ENCODE measurements around the gene HNRNPAB. TPM values are rescaled to one million over a fixed set of nuclear protein-coding genes. Genes with fewer than 3 reads are reported as not detected.

HNRNPAB gene
- total and polyA plus RNA-seq, 3 donors from 2014 or later, result 63.1 to 71.0 (median 66.2) TPM

GRCh38 chr5:178256746-178257145 is 52.4 kb downstream of the HNRNPAB start:
- intact Hi-C loops (cut with DNase I; ENCODE audit: low total_unique reads), result no loop called here
- Histone ChIP-seq H3K27ac (no peak overlapping the region), H3K27me3 (no peaks in the 10 kb centered on the region), H3K4me3 (no peak overlapping the region), H3K9me3 (no peaks in the 10 kb centered on the region), H3K4me1 (no peaks in the 10 kb centered on the region), H3K36me3 (ENCODE audit: low read depth, missing control alignments) (no peaks in the 10 kb centered on the region)
- DNase-seq, result no peak
- TF ChIP-seq CTCF (IDR thresholded peaks at IDR 0.05), result no peak
- whole genome bisulfite sequencing, 2 donors, result 92% methylated on average over 19 of the region's 19 CpGs; no CpG with 5 or more reads in 1 of the 2 donors

GRCh38 chr5:178257650-178258049 is 53.3 kb downstream of the HNRNPAB start:
- intact Hi-C loops (cut with DNase I; ENCODE audit: low total_unique reads), result no loop called here
- 94 to 95% methylated on average over 4 of the region's 4 CpGs for WGBS, 2 donors
- Histone ChIP-seq H3K36me3 (ENCODE audit: low read depth, missing control alignments) (no peaks in the 10 kb centered on the region), H3K9me3 (no peaks in the 10 kb centered on the region), H3K4me3 (no peak overlapping the region), H3K4me1 (no peaks in the 10 kb centered on the region), H3K27me3 (no peaks in the 10 kb centered on the region), H3K27ac (no peak overlapping the region)
- TF ChIP-seq CTCF (IDR thresholded peaks at IDR 0.05) (no peak), POLR2A (IDR thresholded peaks at IDR 0.05) (no peak)
- DNase-seq, result no peak

GRCh38 chr5:178259623-178260536 is 55.5 kb downstream of the HNRNPAB start:
- H3K4me3 ChIP-seq, result no peak overlapping the region
- H3K36me3 ChIP-seq (ENCODE audit: low read depth, missing control alignments), result no peaks in the 10 kb centered on the region
- intact Hi-C loops (cut with DNase I; ENCODE audit: low total_unique reads), result no loop called here
- TF ChIP-seq CTCF (IDR thresholded peaks at IDR 0.05) (no peak), POLR2A (IDR thresholded peaks at IDR 0.05) (no peak)
- no peaks in the 10 kb centered on the region for H3K4me1 ChIP-seq
- no peak overlapping the region for H3K27ac ChIP-seq
- 88% methylated on average over 19 to 21 of the region's 21 CpGs for WGBS, 2 donors
- no peak for DNase-seq
- H3K27me3 ChIP-seq, result no peaks in the 10 kb centered on the region
- H3K9me3 ChIP-seq, result no peaks in the 10 kb centered on the region

Other genes starting within 250 kb of the HNRNPAB start
- not detected for gene PROP1, start 208.3 kb upstream of the HNRNPAB start, total RNA-seq
- not detected for gene PROP1, start 208.3 kb upstream of the HNRNPAB start, polyA plus RNA-seq (ENCODE audit: insufficient read depth, low read depth, low replicate concordance)
- gene N4BP3, start 91.0 kb upstream of the HNRNPAB start, total RNA-seq, result 1 to 10 TPM; 3.2 to 3.6 TPM
- 1.4 TPM for gene N4BP3, start 91.0 kb upstream of the HNRNPAB start, polyA plus RNA-seq (ENCODE audit: insufficient read depth, low read depth, low replicate concordance)
- 100 to 1,000 TPM in 1 of 2 donors, 10 to 100 TPM in 1; 73.0 to 102 TPM for gene RMND5B, start 73.5 kb upstream of the HNRNPAB start, total RNA-seq
- 181 TPM for gene RMND5B, start 73.5 kb upstream of the HNRNPAB start, polyA plus RNA-seq (ENCODE audit: insufficient read depth, low read depth, low replicate concordance)
- 100 to 1,000 TPM; 132 to 208 TPM for gene NHP2, start 50.6 kb upstream of the HNRNPAB start, total RNA-seq
- gene NHP2, start 50.6 kb upstream of the HNRNPAB start, polyA plus RNA-seq (ENCODE audit: insufficient read depth, low read depth, low replicate concordance), result 105 TPM
- 10 to 100 TPM in 1 of 2 donors, 1 to 10 TPM in 1; 9.8 to 11.0 TPM for gene GMCL2, start 17.2 kb upstream of the HNRNPAB start, total RNA-seq
- gene GMCL2, start 17.2 kb upstream of the HNRNPAB start, polyA plus RNA-seq (ENCODE audit: insufficient read depth, low read depth, low replicate concordance), result 53.5 TPM
- 100 to 1,000 TPM; 121 to 122 TPM for gene PHYKPL, start 28.3 kb downstream of the HNRNPAB start, total RNA-seq
- 81.7 TPM for gene PHYKPL, start 28.3 kb downstream of the HNRNPAB start, polyA plus RNA-seq (ENCODE audit: insufficient read depth, low read depth, low replicate concordance)

All from testis (tissue), 3 donors.